ENCODE results near the gene LHFPL3.

The LHFPL3 gene

GRCh38 chr7:104366390-104366789, 38.0 kb downstream of the LHFPL3 start:
- no peak for DNase-seq
- H3K36me3 ChIP-seq (replicated peaks; ENCODE audit: insufficient read depth, low read length), result no peaks in the 10 kb centered on the region
- H3K4me2 ChIP-seq (ENCODE audit: low read depth, low read length), result no peak overlapping the region
- H3F3A ChIP-seq (ENCODE audit: insufficient read depth, low read length), result no peaks in the 10 kb centered on the region
- H3K27ac ChIP-seq (ENCODE audit: low read length), result no peak overlapping the region
- no peak overlapping the region for H3K9ac ChIP-seq (ENCODE audit: low read length)
- no peak for TF ChIP-seq EZH2phosphoT487 (IDR thresholded peaks at IDR 0.05; ENCODE audit: low read length)
- TF ChIP-seq EZH2 (optimal IDR thresholded peaks at IDR 0.05; ENCODE audit: low read depth, low read length), result no peak
- TF ChIP-seq, protein P1, sequence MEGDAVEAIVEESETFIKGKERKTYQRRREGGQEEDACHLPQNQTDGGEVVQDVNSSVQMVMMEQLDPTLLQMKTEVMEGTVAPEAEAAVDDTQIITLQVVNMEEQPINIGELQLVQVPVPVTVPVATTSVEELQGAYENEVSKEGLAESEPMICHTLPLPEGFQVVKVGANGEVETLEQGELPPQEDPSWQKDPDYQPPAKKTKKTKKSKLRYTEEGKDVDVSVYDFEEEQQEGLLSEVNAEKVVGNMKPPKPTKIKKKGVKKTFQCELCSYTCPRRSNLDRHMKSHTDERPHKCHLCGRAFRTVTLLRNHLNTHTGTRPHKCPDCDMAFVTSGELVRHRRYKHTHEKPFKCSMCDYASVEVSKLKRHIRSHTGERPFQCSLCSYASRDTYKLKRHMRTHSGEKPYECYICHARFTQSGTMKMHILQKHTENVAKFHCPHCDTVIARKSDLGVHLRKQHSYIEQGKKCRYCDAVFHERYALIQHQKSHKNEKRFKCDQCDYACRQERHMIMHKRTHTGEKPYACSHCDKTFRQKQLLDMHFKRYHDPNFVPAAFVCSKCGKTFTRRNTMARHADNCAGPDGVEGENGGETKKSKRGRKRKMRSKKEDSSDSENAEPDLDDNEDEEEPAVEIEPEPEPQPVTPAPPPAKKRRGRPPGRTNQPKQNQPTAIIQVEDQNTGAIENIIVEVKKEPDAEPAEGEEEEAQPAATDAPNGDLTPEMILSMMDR (IDR thresholded peaks at IDR 0.05; ENCODE audit: low read length), result no peak
- no peaks in the 10 kb centered on the region for H4K20me1 ChIP-seq (ENCODE audit: insufficient read depth, low read length)
- H3K79me2 ChIP-seq (ENCODE audit: low read length), result no peaks in the 10 kb centered on the region
- no peaks in the 10 kb centered on the region for H3K4me1 ChIP-seq (ENCODE audit: low read length)
- H3K9me2 ChIP-seq (replicated peaks; ENCODE audit: insufficient read depth, low read length), result no peaks in the 10 kb centered on the region
- H3K27me3 ChIP-seq (replicated peaks; ENCODE audit: insufficient read depth, low read length), result no peaks in the 10 kb centered on the region
- H2AFZ ChIP-seq (ENCODE audit: low read length), result no peak overlapping the region
- no peak overlapping the region for H3K4me3 ChIP-seq (ENCODE audit: low read length)
- H3K9me3 ChIP-seq (replicated peaks; ENCODE audit: insufficient read depth, low read length), result no peaks in the 10 kb centered on the region

DNA sequence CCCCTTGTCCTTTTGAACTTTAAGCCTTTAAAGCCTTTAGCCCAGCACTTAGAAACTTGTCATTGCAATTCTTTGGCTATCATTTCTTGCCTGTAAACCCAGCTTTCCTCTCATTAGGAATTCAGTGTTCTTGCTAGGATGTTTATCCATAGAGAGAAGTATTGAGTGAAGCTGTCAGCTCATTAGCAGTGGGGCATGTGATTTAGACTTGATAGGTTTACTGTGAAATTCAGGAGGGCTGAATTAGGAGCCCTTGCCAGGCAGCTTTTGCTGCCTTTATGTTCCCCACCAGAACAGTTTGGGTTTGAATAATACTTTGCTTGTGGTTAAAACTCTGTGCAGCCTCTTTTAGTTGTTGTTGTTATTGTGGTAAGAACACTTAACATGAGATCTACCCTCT, 39.5 kb downstream of the LHFPL3 start:
- TF ChIP-seq EZH2phosphoT487 (IDR thresholded peaks at IDR 0.05; ENCODE audit: low read length) (no peak), EZH2 (optimal IDR thresholded peaks at IDR 0.05; ENCODE audit: low read depth, low read length) (no peak)
- TF ChIP-seq, protein P1 (IDR thresholded peaks at IDR 0.05; ENCODE audit: low read length), result no peak
- no peak for DNase-seq

DNA sequence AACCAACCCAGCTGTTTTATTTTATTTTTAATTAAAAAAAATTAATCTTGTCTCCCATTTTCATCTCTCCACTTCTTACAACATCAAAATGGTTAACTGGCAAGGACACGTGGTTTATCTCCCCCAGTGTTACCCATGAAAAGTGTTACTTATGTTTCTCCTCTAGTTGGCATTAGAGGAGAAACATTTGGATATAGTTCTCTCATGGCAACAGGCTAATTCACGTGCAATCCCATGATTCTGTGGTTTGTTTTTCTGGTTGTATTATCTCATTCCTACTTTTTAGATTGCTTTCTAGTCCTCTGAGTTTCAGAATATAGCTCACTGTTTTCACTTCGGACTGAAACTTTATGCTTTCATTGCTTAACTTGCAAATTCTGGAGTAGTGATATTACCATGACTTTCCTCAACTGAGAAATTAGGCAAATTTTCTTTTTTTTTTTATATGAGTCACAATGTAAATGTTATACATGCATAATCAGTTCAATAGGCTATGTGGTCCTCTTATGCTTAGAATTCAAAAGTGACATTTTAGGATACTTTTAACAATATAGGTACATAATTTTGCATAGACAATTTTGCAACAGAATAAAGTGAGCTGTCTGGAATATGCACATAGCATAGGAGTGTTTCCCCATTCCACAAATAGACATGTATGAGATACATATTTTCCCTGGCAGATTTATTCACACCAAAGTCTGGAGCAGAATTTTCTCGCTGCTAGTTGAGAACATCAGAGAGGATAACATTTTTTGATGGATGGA, 43.0 kb downstream of the LHFPL3 start:
- Histone ChIP-seq H3K27me3 (replicated peaks; ENCODE audit: insufficient read depth, low read length) (no peaks in the 10 kb centered on the region), H4K20me1 (ENCODE audit: insufficient read depth, low read length) (no peaks in the 10 kb centered on the region), H3K9ac (ENCODE audit: low read length) (no peak overlapping the region), H3K4me1 (ENCODE audit: low read length) (no peaks in the 10 kb centered on the region), H3K27ac (ENCODE audit: low read length) (no peak overlapping the region), H3K9me2 (replicated peaks; ENCODE audit: insufficient read depth, low read length) (no peaks in the 10 kb centered on the region), H3K36me3 (replicated peaks; ENCODE audit: insufficient read depth, low read length) (no peaks in the 10 kb centered on the region), H3K79me2 (ENCODE audit: low read length) (no peaks in the 10 kb centered on the region), H3F3A (ENCODE audit: insufficient read depth, low read length) (no peaks in the 10 kb centered on the region), H2AFZ (ENCODE audit: low read length) (no peak overlapping the region), H3K4me3 (ENCODE audit: low read length) (no peak overlapping the region), H3K9me3 (replicated peaks; ENCODE audit: insufficient read depth, low read length) (no peaks in the 10 kb centered on the region), H3K4me2 (ENCODE audit: low read depth, low read length) (no peak overlapping the region)
- TF ChIP-seq EZH2 (optimal IDR thresholded peaks at IDR 0.05; ENCODE audit: low read depth, low read length), result no peak
- TF ChIP-seq, protein P1 (IDR thresholded peaks at IDR 0.05; ENCODE audit: low read length), result no peak
- no peak for TF ChIP-seq EZH2phosphoT487 (IDR thresholded peaks at IDR 0.05; ENCODE audit: low read length)
- no peak for DNase-seq

More for the DNA sequence above, 39.5 kb downstream of the LHFPL3 start:
- no peaks in the 10 kb centered on the region for H3K79me2 ChIP-seq (ENCODE audit: low read length)
- H4K20me1 ChIP-seq (ENCODE audit: insufficient read depth, low read length), result no peaks in the 10 kb centered on the region
- no peak overlapping the region for H2AFZ ChIP-seq (ENCODE audit: low read length)
- H3K4me1 ChIP-seq (ENCODE audit: low read length), result no peaks in the 10 kb centered on the region
- H3K9me2 ChIP-seq (replicated peaks; ENCODE audit: insufficient read depth, low read length), result no peaks in the 10 kb centered on the region
- no peak overlapping the region for H3K27ac ChIP-seq (ENCODE audit: low read length)
- no peaks in the 10 kb centered on the region for H3K27me3 ChIP-seq (replicated peaks; ENCODE audit: insufficient read depth, low read length)
- no peaks in the 10 kb centered on the region for H3K9me3 ChIP-seq (replicated peaks; ENCODE audit: insufficient read depth, low read length)
- H3F3A ChIP-seq (ENCODE audit: insufficient read depth, low read length), result no peaks in the 10 kb centered on the region
- no peak overlapping the region for H3K9ac ChIP-seq (ENCODE audit: low read length)
- H3K4me3 ChIP-seq (ENCODE audit: low read length), result no peak overlapping the region
- H3K4me2 ChIP-seq (ENCODE audit: low read depth, low read length), result no peak overlapping the region
- H3K36me3 ChIP-seq (replicated peaks; ENCODE audit: insufficient read depth, low read length), result no peaks in the 10 kb centered on the region
